Stimulated activated CD8-positive, alpha-beta memory T cell treated with anti-CD3 and anti-CD28 coated beads, Interleukin-12 subunit alpha, Interleukin-12 subunit beta, amount 100 ng/mL, for 4 hours (primary cell): Measurements from ENCODE around the gene ABCC11.
A peak's percentile ranks its signal among the peaks of the same experiment; 100 is the strongest.
"Not testable (repeated sequence)": the region's sequence is repeated elsewhere in the genome, so short reads cannot be mapped to it uniquely, and the experiment has no call there.

ENCODE experiments used
- DNase-seq: peaks from one replicate; pipeline ENCODE4 v3.0.0-alpha.2; 2020; ENCODE audit warnings: low read depth

ABCC11 gene

GRCh38 chr16:48201515-48202201 is 45.7 kb downstream of the ABCC11 start:
- no peak for DNase-seq

DNA sequence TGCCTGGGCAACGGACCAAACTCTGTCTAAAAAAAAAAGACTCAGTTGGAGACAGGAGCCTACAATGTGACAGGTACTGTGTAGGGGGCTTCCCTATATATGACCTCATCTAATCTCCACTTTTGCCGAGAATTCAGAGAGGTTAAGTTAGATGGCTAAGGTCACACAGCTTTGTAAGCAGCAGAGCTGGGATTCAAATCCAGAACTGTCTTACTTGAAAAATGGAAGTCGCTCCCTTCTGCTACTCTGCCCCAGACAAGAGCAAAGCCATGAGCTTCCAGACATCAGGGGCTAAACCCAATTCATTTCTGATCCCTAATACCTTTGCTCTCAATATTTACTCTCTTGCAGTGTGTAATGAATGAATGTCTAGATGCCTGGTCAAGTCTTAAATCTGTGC is 50.0 kb downstream of the ABCC11 start:
- DNase-seq: no peak

GRCh38 chr16:48194828-48195556 is 52.3 kb downstream of the ABCC11 start:
- no peak for DNase-seq

DNA sequence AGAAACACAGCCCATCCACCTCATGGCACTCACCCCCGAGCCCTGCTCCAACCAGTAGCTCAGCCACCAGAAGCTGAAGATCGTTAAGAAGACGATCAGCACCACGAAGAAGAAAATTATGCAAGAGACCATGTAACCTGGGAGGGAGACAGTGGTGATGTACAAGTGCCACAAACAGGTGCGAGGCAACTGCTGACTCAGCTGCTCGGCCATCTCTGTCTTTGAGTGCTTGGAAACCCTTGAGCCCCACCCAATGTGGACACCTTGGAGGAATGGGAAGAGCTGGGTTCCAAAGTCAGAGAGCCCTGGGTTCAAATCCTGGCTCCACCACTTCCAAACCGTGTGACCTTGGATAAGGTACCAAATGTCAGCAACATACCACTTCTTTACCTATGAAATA is 53.5 kb downstream of the ABCC11 start:
- no peak for DNase-seq

GRCh38 chr16:48188449-48189102 is 58.8 kb downstream of the ABCC11 start:
- DNase-seq: no peak

- no peak for DNase-seq
These were observed 59.6 kb downstream of the ABCC11 start for GRCh38 chr16:48187779-48188178.

- DNase-seq: no peak
These were observed 62.7 kb downstream of the ABCC11 start for GRCh38 chr16:48184681-48185080.

- no peak for DNase-seq
These were observed 64.3 kb downstream of the ABCC11 start for GRCh38 chr16:48182979-48183537.

- not testable (repeated sequence) for DNase-seq
These were observed 65.4 kb downstream of the ABCC11 start for GRCh38 chr16:48181746-48182520.

DNA sequence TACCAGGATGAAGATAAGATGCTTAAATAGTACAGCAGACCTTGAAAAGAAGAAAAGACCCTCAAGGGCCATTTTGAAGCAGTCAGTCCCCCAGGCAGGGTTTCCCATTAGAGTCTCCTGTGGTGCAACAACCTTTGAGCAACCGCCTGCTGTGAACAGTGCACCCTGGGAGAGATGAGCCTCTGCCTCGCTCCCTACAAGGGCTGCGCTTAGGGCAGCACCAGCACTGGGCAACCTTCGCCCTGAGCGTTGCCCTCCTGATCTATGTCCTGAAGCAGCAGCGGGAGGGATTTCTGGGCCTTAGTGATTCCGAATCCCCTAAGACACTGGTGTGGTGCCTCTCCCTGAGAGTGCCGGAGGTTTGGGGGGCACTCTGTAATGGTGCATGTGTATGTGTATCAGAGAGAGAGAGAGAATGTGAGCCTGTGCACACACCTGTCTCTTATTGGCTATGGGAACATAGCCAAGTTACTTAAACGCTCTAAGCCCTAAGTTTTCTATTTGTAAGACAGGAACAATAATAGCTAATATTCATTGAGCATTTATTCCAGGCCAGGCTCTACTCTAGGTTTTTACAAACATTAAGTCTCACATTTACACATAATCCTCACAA is 66.4 kb downstream of the ABCC11 start:
- DNase-seq: no peak

DNA sequence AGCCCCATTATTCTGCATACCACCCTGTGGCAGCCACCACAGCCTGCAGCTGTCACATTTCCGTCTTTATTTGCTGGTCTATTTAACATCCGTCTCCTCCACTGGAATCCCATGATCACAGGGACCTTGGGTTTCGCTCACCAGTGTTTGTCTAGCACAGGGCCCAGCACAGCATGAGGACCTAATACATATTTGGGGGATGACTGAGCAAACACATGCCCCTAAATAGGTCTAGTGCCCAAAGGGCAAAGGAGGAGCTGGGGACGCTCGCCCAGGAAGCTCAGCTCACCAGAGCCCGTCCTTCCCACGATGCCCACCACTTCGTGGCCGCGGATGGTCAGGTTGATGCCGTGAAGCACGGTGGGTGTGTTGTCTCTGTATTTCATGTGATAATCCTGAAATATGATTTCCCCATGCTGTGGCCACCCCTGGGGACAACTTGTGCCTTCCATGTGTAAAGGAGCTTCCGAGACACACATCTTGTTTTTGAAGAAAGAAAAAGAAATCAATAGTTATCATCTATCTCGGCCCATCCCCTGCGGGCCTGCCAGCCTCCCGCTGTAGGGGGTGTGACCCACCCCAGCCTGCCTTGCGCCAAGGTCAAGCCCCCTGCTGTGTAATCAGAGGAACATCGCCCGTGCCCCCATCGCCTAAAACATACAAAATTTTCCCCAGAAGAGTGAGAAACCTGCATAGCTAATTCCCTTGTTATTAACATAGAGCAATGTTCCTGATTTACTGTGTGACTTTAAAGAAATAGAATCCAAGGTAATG is 70.5 kb downstream of the ABCC11 start:
- DNase-seq: no peak

GRCh38 chr16:48173889-48174288 is 73.5 kb downstream of the ABCC11 start:
- no peak for DNase-seq

DNA sequence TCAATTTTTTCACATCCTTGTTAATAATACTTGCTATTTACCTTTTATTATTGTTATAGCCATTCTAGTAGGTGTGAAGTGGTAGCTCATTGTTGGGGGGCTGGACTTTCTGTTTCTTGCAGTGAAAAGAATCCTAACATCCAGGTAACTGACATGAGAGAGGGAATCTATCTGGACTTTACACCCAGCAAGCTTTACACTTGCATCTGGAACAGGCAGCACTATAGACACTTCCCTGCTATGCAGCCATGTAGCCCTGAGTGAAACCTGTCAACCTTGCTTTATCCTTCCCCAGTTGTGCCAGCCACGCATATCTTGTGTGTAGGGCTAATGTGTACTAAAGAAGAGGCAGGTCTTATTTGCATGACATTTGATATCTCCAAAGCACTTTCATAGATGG is 74.7 kb downstream of the ABCC11 start:
- DNase-seq: no peak

DNA sequence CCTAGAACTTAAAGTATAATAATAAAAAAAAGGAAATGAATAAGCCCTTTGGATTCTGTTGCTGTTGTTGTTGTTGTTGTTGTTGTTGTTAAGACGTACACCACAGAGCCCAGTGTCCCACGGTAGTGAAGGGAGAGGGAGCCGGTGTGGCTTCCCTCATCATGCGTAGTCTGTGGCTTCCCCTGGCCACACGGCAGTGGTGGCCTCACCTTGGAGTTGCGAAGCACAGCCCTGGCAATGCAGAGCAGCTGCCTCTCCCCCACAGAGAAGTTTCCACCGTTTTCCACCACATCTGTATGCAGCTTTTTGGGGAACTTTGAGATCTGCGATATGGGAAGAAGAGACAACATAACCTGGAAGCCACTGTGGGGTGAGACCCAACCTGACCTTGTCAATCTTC is 77.4 kb downstream of the ABCC11 start:
- DNase-seq: no peak

GRCh38 chr16:48168075-48168474 is 79.3 kb downstream of the ABCC11 start:
- no peak for DNase-seq

GRCh38 chr16:48166617-48167016 is 80.7 kb downstream of the ABCC11 start:
- DNase-seq: not testable (repeated sequence)

DNA sequence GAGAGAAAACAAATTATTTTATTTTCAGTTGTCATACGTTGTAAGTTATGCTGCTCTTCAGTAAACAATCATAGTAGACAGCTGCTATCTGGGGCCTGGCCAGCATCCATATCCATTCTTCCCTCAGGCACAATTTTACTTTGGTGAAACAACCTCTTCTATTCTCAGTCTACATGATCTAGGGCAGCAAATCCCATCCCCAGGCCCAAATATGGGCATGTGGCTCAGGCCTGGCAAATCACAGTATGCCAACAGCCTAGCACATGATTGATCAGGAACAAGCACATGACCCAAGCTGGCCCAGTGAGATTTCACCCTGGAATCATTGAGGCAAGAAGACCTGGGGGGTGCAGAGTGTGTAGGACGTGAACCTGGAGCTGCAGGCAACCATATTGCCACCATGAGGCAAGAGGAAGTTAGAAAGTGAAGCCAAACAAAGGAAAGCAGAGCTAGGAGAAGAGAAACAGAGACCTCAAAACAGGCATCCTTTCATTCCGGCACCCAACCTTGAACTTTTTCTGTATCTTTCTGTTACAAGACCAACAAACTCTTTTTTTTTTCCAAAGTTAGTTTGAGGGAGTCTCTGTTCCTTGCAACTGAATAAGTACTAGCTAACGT is 81.3 kb downstream of the ABCC11 start:
- no peak for DNase-seq

- DNase-seq: peak; percentile 38
These were observed 82.2 kb downstream of the ABCC11 start for GRCh38 chr16:48164907-48165715.

DNA sequence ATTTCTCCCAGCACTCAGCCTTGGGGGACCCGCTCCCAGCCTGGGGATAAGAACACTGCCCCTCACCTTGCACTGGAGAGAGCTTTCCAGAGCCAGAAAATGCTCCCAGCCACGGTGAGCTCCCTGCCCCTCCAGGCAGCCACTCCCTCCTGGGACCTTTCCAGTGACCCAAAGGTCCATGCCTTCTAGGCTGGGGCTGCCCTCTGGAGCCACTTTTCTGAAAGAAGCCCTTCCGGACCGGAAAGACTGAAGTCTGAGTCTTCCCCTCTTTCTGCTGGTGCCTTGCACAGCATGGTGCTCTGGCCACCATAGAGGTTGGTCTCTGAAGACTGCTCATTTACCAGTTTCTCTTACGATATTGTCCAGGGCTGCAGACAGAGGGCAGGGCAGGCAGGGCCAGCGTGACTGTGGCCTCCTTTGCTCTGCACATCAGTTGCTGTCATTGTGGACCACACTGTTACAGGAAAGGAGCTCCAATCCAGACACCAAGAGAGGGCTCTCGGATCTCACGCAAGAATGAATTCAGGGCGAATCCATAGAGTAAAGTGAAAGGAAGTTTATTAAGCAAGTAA is 84.4 kb downstream of the ABCC11 start:
- no peak for DNase-seq
